Ectodermal cell (in vitro differentiated cells): ENCODE results near the gene ZNF841.
"Not testable (repeated sequence)": the region's sequence is repeated elsewhere in the genome, so short reads cannot be mapped to it uniquely, and the experiment has no call there.

Experiments
- H3K27ac ChIP-seq: 2 replicates; pipeline ENCODE4 v1.7.0; 2013; ENCODE audit warnings: mild to moderate bottlenecking, low read depth, low read length; ENCODE audit not compliant: insufficient read depth, poor library complexity, severe bottlenecking
- H3K27me3 ChIP-seq: 2 replicates; pipeline ENCODE4 v1.7.0; 2013; ENCODE audit warnings: mild to moderate bottlenecking, low read length; ENCODE audit not compliant: insufficient read depth, control insufficient read depth, poor library complexity, severe bottlenecking
- H3K36me3 ChIP-seq: one replicate; pipeline ENCODE4 v1.7.0; 2013; ENCODE audit warnings: low read length; ENCODE audit not compliant: control insufficient read depth, insufficient read depth
- H3K4me1 ChIP-seq: one replicate; pipeline ENCODE4 v1.7.0; 2013; ENCODE audit warnings: low read length; ENCODE audit not compliant: control insufficient read depth, insufficient read depth
- H3K4me3 ChIP-seq: 2 replicates; pipeline ENCODE4 v1.7.0; 2013; ENCODE audit warnings: low read depth, low read length, control low read depth; ENCODE audit not compliant: insufficient read depth
- H3K9me3 ChIP-seq: 2 replicates; pipeline ENCODE4 v1.7.0; 2013; ENCODE audit warnings: mild to moderate bottlenecking, low read length, moderate library complexity; ENCODE audit not compliant: control insufficient read depth
- WGBS, 2 experiments: methylation state at CpG; one replicate each; pipeline ENCODE4 v1.1.7; 2013; ENCODE audit warnings: missing lambda C conversion rate in 2 of 2; 5-methylcytosine and 5-hydroxymethylcytosine counted together

ZNF841 gene

DNA sequence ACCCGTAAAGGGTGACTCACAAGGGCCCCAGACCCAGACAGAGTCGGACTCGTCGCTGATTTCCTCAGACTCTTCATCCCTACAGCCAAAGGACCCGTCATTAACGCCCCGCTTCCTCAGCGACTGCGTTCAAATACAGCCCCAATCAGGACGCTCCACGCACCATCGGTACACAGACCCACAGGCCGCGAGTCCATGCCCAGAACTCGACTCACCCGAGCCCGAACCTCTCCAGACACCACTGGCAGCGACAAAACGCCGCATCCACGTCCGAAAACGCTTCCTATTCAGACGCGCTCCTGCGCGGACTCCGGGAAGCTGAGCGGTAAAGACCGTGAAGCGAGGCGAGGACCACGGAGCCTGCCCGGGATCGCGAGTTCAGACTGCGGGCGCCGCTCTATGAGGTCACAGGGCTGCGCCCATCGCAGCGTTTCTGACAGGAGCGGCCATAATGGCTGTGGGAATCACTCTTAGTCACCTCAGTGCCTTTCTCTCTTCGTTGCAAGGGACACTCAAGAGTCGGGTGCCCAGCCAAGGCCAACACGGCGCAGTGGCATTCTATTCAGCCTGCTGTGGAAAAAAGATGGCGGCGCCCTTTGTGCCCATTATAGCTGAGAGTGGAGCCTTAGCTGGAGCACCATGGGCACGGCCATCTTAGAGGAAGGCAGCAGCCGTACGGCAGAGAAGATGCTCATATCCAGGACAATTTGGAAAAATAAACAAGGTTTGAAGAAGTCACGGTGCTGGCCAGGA is 67.4 kb downstream of the ZNF841 start, which contains the start of gene ZNF614:
Gene ZNF614 (minus strand): TSS at position 353 of the 753 bp plus-strand sequence. CDS start 2,634 bp downstream, outside the sequence.
- H3K4me1 ChIP-seq, result peaks cover 7% of the 10 kb centered on the region
- H3K27me3 ChIP-seq, result no peaks in the 10 kb centered on the region
- H3K27ac ChIP-seq, result peak within 1 kb of the TSS; percentile 95
- H3K9me3 ChIP-seq, result no peaks in the 10 kb centered on the region
- WGBS, 2 experiments, result 0 to 1% methylated on average over 53 of the region's 53 CpGs
- peak within 1 kb of the TSS; percentile 95 for H3K4me3 ChIP-seq
- peaks cover 25% of the 10 kb centered on the region for H3K36me3 ChIP-seq

DNA sequence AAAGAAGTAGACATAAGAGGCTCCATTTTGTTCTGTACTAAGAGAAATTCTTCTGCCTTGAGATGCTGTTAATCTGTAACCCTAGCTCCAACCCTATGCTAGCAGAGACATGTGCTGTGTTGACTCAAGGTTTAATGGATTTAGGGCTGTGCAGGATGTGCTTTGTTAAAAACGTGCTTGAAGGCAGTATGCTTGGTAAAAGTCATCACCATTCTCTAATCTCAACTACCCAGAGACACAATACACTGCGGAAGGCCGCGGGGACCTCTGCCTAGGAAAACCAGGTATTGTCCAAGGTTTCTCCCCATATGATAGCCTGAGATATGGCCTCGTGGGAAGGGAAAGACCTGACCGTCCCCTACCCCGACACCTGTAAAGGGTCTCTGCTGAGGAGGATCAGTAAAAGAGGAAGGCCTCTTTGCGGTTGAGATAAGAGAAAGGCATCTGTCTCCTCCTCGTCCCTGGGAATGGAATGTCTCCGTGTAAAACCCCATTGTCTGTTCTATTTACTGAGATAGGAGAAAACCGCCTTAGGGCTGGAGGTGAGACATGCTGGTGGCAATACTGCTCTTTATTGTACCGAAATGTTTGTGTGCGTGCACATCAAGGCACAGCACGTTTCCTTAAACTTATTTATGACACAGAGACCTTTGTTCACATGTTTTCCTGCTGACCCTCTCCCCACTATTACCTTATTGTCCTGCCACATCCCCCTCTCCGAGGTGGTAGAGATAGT is 69.1 kb downstream of the ZNF841 start:
- 89 to 90% methylated on average over 14 to 15 of the region's 15 CpGs for WGBS, 2 experiments
- not testable (repeated sequence) for H3K4me1 ChIP-seq, H3K27ac ChIP-seq, H3K9me3 ChIP-seq, H3K4me3 ChIP-seq, H3K27me3 ChIP-seq
- peaks cover 23% of the 10 kb centered on the region for H3K36me3 ChIP-seq

DNA sequence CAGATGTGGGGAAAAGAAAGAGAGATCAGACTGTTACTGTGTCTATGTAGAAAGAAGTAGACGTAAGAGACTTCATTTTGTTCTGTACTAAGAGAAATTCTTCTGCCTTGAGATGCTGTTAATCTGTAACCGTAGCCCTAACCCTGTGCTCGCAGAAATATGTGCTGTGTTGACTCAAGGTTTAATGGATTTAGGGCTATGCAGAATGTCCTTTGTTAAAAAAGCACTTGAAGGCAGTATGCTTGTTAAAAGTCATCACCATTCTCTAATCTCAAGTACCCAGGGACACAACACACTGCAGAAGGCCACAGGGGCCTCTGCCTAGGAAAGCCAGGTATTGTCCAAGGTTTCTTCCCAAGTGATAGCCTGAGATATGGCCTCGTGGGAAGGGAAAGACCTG is 71.1 kb downstream of the ZNF841 start:
- H3K27me3 ChIP-seq, H3K9me3 ChIP-seq, H3K27ac ChIP-seq, H3K4me3 ChIP-seq, H3K4me1 ChIP-seq: not testable (repeated sequence)
- WGBS, 2 experiments, result 96 to 98% methylated on average over 4 of the region's 4 CpGs
- H3K36me3 ChIP-seq, result peaks cover 36% of the 10 kb centered on the region

DNA sequence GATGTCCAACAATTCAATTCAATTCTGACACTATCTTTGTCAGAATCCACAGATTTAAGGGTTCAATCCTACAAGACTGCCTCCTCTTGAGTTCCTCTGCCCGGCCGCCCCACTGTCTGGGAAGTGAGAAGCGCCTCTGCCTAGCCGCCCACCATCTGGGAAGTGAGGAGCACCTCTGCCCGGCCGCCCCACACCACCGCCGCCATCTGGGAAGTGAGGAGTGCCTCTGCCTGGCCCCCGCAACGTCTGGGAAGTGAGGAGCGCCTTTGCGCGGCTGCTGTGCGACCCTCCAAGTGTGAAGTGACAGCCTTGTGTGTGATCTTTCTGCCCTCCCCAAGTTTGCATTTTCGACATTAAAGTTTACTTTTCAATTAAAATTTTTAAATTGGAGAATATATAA is 73.4 kb downstream of the ZNF841 start:
- H3K4me1 ChIP-seq, result peaks cover 4% of the 10 kb centered on the region
- H3K36me3 ChIP-seq, result peaks cover 51% of the 10 kb centered on the region
- 94% methylated on average over 14 of the region's 15 CpGs for WGBS, 2 experiments
- H3K27me3 ChIP-seq, result no peaks in the 10 kb centered on the region
- H3K4me3 ChIP-seq, result no peak overlapping the region
- H3K27ac ChIP-seq, result no peak overlapping the region
- H3K9me3 ChIP-seq, result no peaks in the 10 kb centered on the region

DNA sequence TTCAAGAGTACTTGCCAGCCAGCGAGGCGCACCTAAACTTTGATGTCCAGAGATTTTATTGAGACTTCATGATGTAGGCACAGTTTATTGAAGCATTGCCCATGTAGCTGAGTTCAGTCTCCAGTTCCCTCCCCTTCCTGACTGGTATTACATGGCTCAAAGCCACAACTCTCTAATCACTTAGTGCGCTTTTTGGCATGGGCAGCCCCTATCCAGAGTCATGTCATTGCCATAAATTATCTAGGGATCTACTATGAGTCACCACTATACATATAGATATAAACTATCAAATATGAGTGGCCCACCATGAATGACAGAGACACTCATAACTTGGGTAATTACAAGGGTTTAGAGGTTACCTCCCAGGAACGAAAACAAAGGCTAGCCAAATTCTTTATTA is 75.1 kb downstream of the ZNF841 start:
- H3K9me3 ChIP-seq, result no peaks in the 10 kb centered on the region
- no peak overlapping the region for H3K4me3 ChIP-seq
- H3K27me3 ChIP-seq, result no peaks in the 10 kb centered on the region
- H3K4me1 ChIP-seq, result no peaks in the 10 kb centered on the region
- no peak overlapping the region for H3K27ac ChIP-seq
- WGBS, 2 experiments, result 93% methylated on average over 4 of the region's 4 CpGs
- peaks cover 68% of the 10 kb centered on the region for H3K36me3 ChIP-seq
